K562 (cell line): Measurements from ENCODE around the gene ROR2. TPM values are rescaled to one million over a fixed set of nuclear protein-coding genes. Genes with fewer than 3 reads are reported as not detected.

Source experiments
- ATAC-seq: fragments of 200-7000 bp; cut with Tn5 transposase; 3 replicates; pipeline ENCODE4 v1.9.1; 2020; ENCODE audit warnings: moderate library complexity
- BruUV-seq: library from RNA; stranded (reverse); fragments of 400-500 nt; replicated peaks from 2 replicates; lab custom pipeline; 2021; lab: Mats Ljungman, UMichigan
- CTCF ChIA-PET: fragments of 300-600 bp; formaldehyde crosslinking; extraction: SDS; loops from one replicate; lab custom pipeline; 2021; ENCODE audit warnings: low intra/inter-chr PET ratio; lab: Yijun Ruan, JAX
- POLR2A ChIA-PET: fragments of 300-600, 350-650 bp; sonication (Branson Sonifier 250); formaldehyde crosslinking; extraction: SDS; loops from one replicate; lab custom pipeline; 2021; ENCODE audit warnings: antibody characterized with exemption, inconsistent platforms; lab: Yijun Ruan, JAX
- DNase-seq, 4 experiments: peaks; one replicate each; pipeline versions ENCODE4 v3.0.0 to v3.0.0-alpha.2; 2011 to 2018; ENCODE audit warnings: low spot score in 3 of 4, mixed read lengths in 3 of 4; ENCODE audit errors: extremely low read depth in 1 of 4
- FAIRE-seq: peaks from 2 replicates; lab custom pipeline; 2011; peaks lifted over from hg19 to GRCh38; lab: Jason Lieb, UNC
- H2AFZ ChIP-seq: 2 replicates; pipeline ENCODE4 v1.6.0; 2011; ENCODE audit warnings: low read depth, low read length, control low read depth, inconsistent platforms
- H3K27ac ChIP-seq: fragments of 200-600 bp; 3 replicates; pipeline ENCODE4 v1.8.0; 2011; ENCODE audit warnings: low read depth, mild to moderate bottlenecking, control low read depth, inconsistent platforms, low read length, moderate library complexity, mixed read lengths; ENCODE audit errors: extremely low read depth
- H3K27me3 ChIP-seq, 2 experiments: fragments of 300-600 bp in 1 of 2; 2 replicates in 1 of 2; 3 replicates in 1 of 2; pipeline versions ENCODE4 v1.6.0 to v1.8.0; 2011; ENCODE audit warnings: inconsistent platforms in 2 of 2, low read length in 2 of 2, mild to moderate bottlenecking in 1 of 2, mixed read lengths in 1 of 2, moderate library complexity in 1 of 2; ENCODE audit not compliant: control insufficient read depth in 2 of 2, insufficient read depth in 2 of 2
- H3K36me3 ChIP-seq: fragments of 300-600 bp; 3 replicates; pipeline ENCODE4 v1.8.0; 2011; ENCODE audit warnings: mild to moderate bottlenecking, low read length, inconsistent platforms; ENCODE audit not compliant: control insufficient read depth, insufficient read depth
- H3K4me1 ChIP-seq, 2 experiments: fragments of 200-600 bp in 1 of 2; replicated peaks in 1 of 2; 2 replicates in 1 of 2; 3 replicates in 1 of 2; pipeline versions ENCODE4 v1.5.1 to v1.8.0; 2011; ENCODE audit warnings: inconsistent platforms in 2 of 2, low read length in 2 of 2, mild to moderate bottlenecking in 1 of 2, mixed read lengths in 1 of 2, moderate library complexity in 1 of 2; ENCODE audit not compliant: control insufficient read depth in 2 of 2, insufficient read depth in 2 of 2
- H3K4me2 ChIP-seq: 2 replicates; pipeline ENCODE4 v1.6.1; 2011; ENCODE audit warnings: low read length, control low read depth, inconsistent platforms, mixed read lengths; ENCODE audit not compliant: insufficient read depth
- H3K4me3 ChIP-seq: fragments of 200-600 bp; sonication (generic), shearing (Covaris generic); 2 replicates; pipeline ENCODE4 v1.5.1; 2016; ENCODE audit warnings: control low read depth, inconsistent platforms
- H3K79me2 ChIP-seq: fragments of 200-600 bp; 3 replicates; pipeline ENCODE4 v1.8.0; 2011; ENCODE audit warnings: low read length, inconsistent platforms; ENCODE audit not compliant: control insufficient read depth, insufficient read depth
- H3K9ac ChIP-seq, 2 experiments: 2 replicates each; pipeline versions ENCODE4 v1.6.0 to v1.6.1; 2011; ENCODE audit warnings: low read depth in 2 of 2, low read length in 2 of 2, control low read depth in 1 of 2, inconsistent platforms in 1 of 2, mild to moderate bottlenecking in 1 of 2, mixed read lengths in 1 of 2; ENCODE audit not compliant: insufficient read depth in 1 of 2
- H3K9me1 ChIP-seq: one replicate; pipeline ENCODE4 v1.6.0; 2011; ENCODE audit warnings: inconsistent platforms, mild to moderate bottlenecking, low read length, moderate library complexity; ENCODE audit not compliant: control insufficient read depth, insufficient read depth
- H3K9me3 ChIP-seq: replicated peaks from 2 replicates; pipeline ENCODE4 v1.5.1; 2011; ENCODE audit warnings: low read depth, low read length, inconsistent platforms; ENCODE audit not compliant: control insufficient read depth, insufficient read depth
- H4K20me1 ChIP-seq: replicated peaks from 2 replicates; pipeline ENCODE4 v1.6.1; 2011; ENCODE audit warnings: low read length, inconsistent platforms, mixed read lengths; ENCODE audit not compliant: control insufficient read depth, insufficient read depth
- BRCA1 ChIP-seq, 2 experiments: fragments of 450-650 bp in 1 of 2; sonication (generic) in 1 of 2; formaldehyde crosslinking in 1 of 2; IDR thresholded peaks; 2 replicates each; pipeline versions ENCODE4 v1.5.0 to v1.6.1; 2017 to 2020; ENCODE audit warnings: mild to moderate bottlenecking in 1 of 2, missing genetic modification reagents in 1 of 2
- JUND ChIP-seq, 2 experiments: IDR thresholded peaks; 2 replicates in 1 of 2; 3 replicates in 1 of 2; pipeline ENCODE4 v1.6.1; 2011; ENCODE audit warnings: borderline replicate concordance in 2 of 2, low read depth in 2 of 2, low read length in 2 of 2, improper control_type of control experiment in 1 of 2, missing biosample characterization in 1 of 2, missing genetic modification characterization in 1 of 2, missing genetic modification reagents in 1 of 2
- MAZ ChIP-seq, 2 experiments: fragments of 450-650 bp in 1 of 2; sonication (generic) in 1 of 2; formaldehyde crosslinking; IDR thresholded peaks in 1 of 2; conservative IDR thresholded peaks in 1 of 2; 2 replicates each; pipeline versions ENCODE4 v1.4.0 to v1.5.0; 2020; ENCODE audit warnings: mild to moderate bottlenecking in 1 of 2, missing genetic modification reagents in 1 of 2
- RAD21 ChIP-seq, 2 experiments: fragments of 250-450 bp in 1 of 2; fragments of 450-650 bp in 1 of 2; sonication (Bioruptor Pico) in 1 of 2; formaldehyde crosslinking in 1 of 2; IDR thresholded peaks in 1 of 2; conservative IDR thresholded peaks in 1 of 2; 2 replicates each; pipeline versions ENCODE4 v1.4.0 to v1.8.0; 2020 to 2022; ENCODE audit warnings: mild to moderate bottlenecking in 2 of 2, moderate library complexity in 1 of 2
- SMC3 ChIP-seq: conservative IDR thresholded peaks from 2 replicates; pipeline ENCODE4 v1.6.1; 2011; ENCODE audit warnings: low read depth, low read length, improper control_type of control experiment; ENCODE audit not compliant: insufficient read depth
- ZFP36 ChIP-seq: fragments of 150-350 bp; IDR thresholded peaks from 2 replicates; pipeline ENCODE4 v1.6.1; 2018; ENCODE audit warnings: low read length, low read depth; ENCODE audit not compliant: partially characterized antibody
- ZNF384 ChIP-seq: IDR thresholded peaks from 2 replicates; pipeline ENCODE4 v1.6.1; 2012; ENCODE audit warnings: low read depth, low read length, improper control_type of control experiment
- WGBS: fragments of 100-300 bp; shearing (Covaris generic); methylation state at CpG from one replicate; pipeline ENCODE4 v1.1.6; 2016; ENCODE audit warnings: low coverage, mixed read lengths; ENCODE audit not compliant: insufficient coverage; ENCODE audit errors: missing lambda C conversion rate; 5-methylcytosine and 5-hydroxymethylcytosine counted together
- in situ Hi-C: fragments of 300-500 bp; cut with MboI; formaldehyde crosslinking; loops from 4 replicates; pipeline ENCODE4 v1.15.0; 2018; ENCODE audit warnings: inconsistent platforms, mixed read lengths
- intact Hi-C: fragments of 100-400 bp; cut with micrococcal nuclease; formaldehyde crosslinking; loops from 2 replicates; pipeline ENCODE4 v1.14.2; 2022
- polyA plus RNA-seq, 8 experiments: library from polyadenylated mRNA; depleted of rRNA in 4 of 8; stranded (reverse) in 5 of 8; unstranded in 3 of 8; fragments of >200 nt; fragmentation: Nextera tagmentation in 2 of 8; fragmentation: Illumina TruSeq in 1 of 8; extraction: Ambion mirVana in 2 of 8; extraction: Trizol in 1 of 8; gene quantifications; 2 replicates each; pipeline versions ENCODE4 v1.2.1 to v1.2.3, GENCODE V29; 2011 to 2014; ENCODE audit warnings: inconsistent platforms in 1 of 8, missing spikeins in 1 of 8
- total RNA-seq, 7 experiments: library from RNA; depleted of rRNA in 6 of 7; stranded (reverse); fragments of >200 nt in 6 of 7; fragmentation: Illumina TruSeq in 2 of 7; extraction: Trizol in 2 of 7; gene quantifications; 2 replicates each; pipeline versions ENCODE4 v1.2.1 to v1.2.3, GENCODE V29; 2011 to 2021; ENCODE audit warnings: low replicate concordance in 1 of 7
- TF ChIP-seq, protein P1 (sequence below): IDR thresholded peaks from 3 replicates; pipeline ENCODE4 v1.6.1; 2011; ENCODE audit warnings: borderline replicate concordance, mild to moderate bottlenecking; ENCODE audit not compliant: insufficient read length, insufficient read depth
- TF ChIP-seq, protein P2 (sequence below), 2 experiments: fragments of 450-650 bp; formaldehyde crosslinking in 1 of 2; IDR thresholded peaks; 2 replicates each; pipeline versions ENCODE4 v1.4.0 to v1.6.1; 2014 to 2020; ENCODE audit warnings: mild to moderate bottlenecking in 2 of 2, borderline replicate concordance in 1 of 2, low read depth in 1 of 2

Gene ROR2
- total and polyA plus RNA-seq, 9 of the 15 experiments (the other 6 are each of a cell fraction or from before 2014, with no cell fraction given), result 5.6 to 33.8 (median 15.3) TPM

DNA sequence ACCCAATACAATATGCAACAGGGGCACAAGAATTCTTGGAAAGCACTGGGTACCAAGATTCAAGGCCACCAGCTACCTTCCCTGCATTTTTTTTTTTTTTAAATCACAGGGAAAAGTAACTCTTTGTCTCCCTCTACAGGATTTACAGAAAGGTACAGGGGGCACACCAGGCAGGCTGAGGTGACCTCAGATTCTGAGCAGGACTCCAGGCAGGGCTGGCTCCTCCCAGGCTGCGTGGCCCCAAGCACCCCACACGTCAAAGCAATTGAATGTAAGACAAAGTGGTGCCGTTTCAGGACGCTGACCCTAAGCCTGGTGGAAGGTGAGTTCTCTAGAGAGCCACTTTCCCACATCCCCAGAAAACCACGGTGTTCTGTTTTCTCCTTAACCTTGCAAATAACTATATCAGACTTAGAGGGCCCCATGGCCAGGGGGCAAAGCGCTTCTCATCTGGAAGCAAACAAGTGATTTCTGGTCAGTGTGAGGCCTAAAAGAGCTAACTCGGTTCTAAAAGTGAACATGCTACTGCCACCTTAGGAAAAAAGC, 222.6 kb downstream of the ROR2 start:
- Histone ChIP-seq H3K36me3 (peaks cover 82% of the 10 kb centered on the region; the same call in 2 of the 3 replicates), H4K20me1 (no peaks in the 10 kb centered on the region), H3K4me3 (no peak overlapping the region), H3K79me2 (no peaks in the 10 kb centered on the region), H3K9me1 (no peaks in the 10 kb centered on the region), H3K9me3 (no peaks in the 10 kb centered on the region), H3K27me3 (no peaks in the 10 kb centered on the region), H3K4me2 (no peak overlapping the region), H3K27ac (peak overlapping the region; percentile 41; the same call in 1 of the 3 replicates), H3K9ac (no peak overlapping the region), H2AFZ (no peak overlapping the region), H3K4me1 (peaks cover 6 to 8% of the 10 kb centered on the region in 2 experiments; a peak in 4 of 5 replicates)
- DNase-seq (peak; percentile 69 to 79 (median 74)), FAIRE-seq (peak; percentile 97), ATAC-seq (peak; percentile 100)
- ChIA-PET POLR2A (no interaction called here), CTCF (interaction anchor here (0.7 to 1.5 kb wide), 4 partner anchors 40 to 832 kb away, joined by 3 to 5 read pairs (median 4); no protein-coding TSS in a partner anchor)
- in situ Hi-C loops, result loop anchor here (10.0 kb wide), 1 partner anchor 813 kb away; no protein-coding TSS in a partner anchor
- intact Hi-C loops, result loop anchor here (1.0 kb wide), 1 partner anchor 68 kb away; no protein-coding TSS in a partner anchor
- BruUV-seq, result no TSS peak
- 28% methylated on average over 7 of the region's 7 CpGs for WGBS
- TF ChIP-seq MAZ (CRISPR knock-in tag; conservative IDR thresholded peaks at IDR 0.05 in 1 of 2, IDR thresholded peaks at IDR 0.05 in 1 of 2), result peak in 1 of 2 experiments; percentile 50; a peak in 2 of 4 replicates
- peak; percentile 49; the same call in 1 of the 2 replicates for TF ChIP-seq SMC3
- TF ChIP-seq, protein P1, sequence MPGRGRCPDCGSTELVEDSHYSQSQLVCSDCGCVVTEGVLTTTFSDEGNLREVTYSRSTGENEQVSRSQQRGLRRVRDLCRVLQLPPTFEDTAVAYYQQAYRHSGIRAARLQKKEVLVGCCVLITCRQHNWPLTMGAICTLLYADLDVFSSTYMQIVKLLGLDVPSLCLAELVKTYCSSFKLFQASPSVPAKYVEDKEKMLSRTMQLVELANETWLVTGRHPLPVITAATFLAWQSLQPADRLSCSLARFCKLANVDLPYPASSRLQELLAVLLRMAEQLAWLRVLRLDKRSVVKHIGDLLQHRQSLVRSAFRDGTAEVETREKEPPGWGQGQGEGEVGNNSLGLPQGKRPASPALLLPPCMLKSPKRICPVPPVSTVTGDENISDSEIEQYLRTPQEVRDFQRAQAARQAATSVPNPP, result no peak
- 0 out of 2 replicates have a peak, but pooled peaks have one; percentile 26 for TF ChIP-seq JUND (IDR thresholded peaks at IDR 0.05; ENCODE audit: borderline replicate concordance, low read depth, low read length)
- no peak for TF ChIP-seq JUND (tag; IDR thresholded peaks at IDR 0.05; ENCODE audit: borderline replicate concordance, low read depth, low read length)
- peak; percentile 99 for TF ChIP-seq ZNF384
- TF ChIP-seq, protein P2, sequence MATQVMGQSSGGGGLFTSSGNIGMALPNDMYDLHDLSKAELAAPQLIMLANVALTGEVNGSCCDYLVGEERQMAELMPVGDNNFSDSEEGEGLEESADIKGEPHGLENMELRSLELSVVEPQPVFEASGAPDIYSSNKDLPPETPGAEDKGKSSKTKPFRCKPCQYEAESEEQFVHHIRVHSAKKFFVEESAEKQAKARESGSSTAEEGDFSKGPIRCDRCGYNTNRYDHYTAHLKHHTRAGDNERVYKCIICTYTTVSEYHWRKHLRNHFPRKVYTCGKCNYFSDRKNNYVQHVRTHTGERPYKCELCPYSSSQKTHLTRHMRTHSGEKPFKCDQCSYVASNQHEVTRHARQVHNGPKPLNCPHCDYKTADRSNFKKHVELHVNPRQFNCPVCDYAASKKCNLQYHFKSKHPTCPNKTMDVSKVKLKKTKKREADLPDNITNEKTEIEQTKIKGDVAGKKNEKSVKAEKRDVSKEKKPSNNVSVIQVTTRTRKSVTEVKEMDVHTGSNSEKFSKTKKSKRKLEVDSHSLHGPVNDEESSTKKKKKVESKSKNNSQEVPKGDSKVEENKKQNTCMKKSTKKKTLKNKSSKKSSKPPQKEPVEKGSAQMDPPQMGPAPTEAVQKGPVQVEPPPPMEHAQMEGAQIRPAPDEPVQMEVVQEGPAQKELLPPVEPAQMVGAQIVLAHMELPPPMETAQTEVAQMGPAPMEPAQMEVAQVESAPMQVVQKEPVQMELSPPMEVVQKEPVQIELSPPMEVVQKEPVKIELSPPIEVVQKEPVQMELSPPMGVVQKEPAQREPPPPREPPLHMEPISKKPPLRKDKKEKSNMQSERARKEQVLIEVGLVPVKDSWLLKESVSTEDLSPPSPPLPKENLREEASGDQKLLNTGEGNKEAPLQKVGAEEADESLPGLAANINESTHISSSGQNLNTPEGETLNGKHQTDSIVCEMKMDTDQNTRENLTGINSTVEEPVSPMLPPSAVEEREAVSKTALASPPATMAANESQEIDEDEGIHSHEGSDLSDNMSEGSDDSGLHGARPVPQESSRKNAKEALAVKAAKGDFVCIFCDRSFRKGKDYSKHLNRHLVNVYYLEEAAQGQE (IDR thresholded peaks at IDR 0.05; ENCODE audit: borderline replicate concordance), result peak; percentile 26; the same call in 1 of the 2 replicates
- TF ChIP-seq, protein P2 (CRISPR knock-in tag; IDR thresholded peaks at IDR 0.05; ENCODE audit: low read depth), result no peak
- TF ChIP-seq ZFP36, result no peak
- peak; percentile 61 to 64 for TF ChIP-seq RAD21 (CRISPR knock-in tag; conservative IDR thresholded peaks at IDR 0.05 in 1 of 2, IDR thresholded peaks at IDR 0.05 in 1 of 2)
- TF ChIP-seq BRCA1 (IDR thresholded peaks at IDR 0.05), result no peak
- TF ChIP-seq BRCA1 (CRISPR knock-in tag; IDR thresholded peaks at IDR 0.05), result no peak
